HepG2 (cell line): ENCODE data around the gene LGI4.

Experiments used
- CAMTA2 ChIP-seq: sonication (generic); formaldehyde crosslinking; IDR thresholded peaks from 2 replicates; pipeline ENCODE4 v1.4.0; 2020; ENCODE audit warnings: mild to moderate bottlenecking, missing genetic modification reagents, borderline replicate concordance
- CC2D1A ChIP-seq: sonication (generic); formaldehyde crosslinking; IDR thresholded peaks from 2 replicates; pipeline ENCODE4 v1.8.1; 2023; ENCODE audit warnings: mild to moderate bottlenecking, missing genetic modification reagents
- ESRRA ChIP-seq: sonication (generic); formaldehyde crosslinking; IDR thresholded peaks from 2 replicates; pipeline ENCODE4 v1.5.1; 2020; ENCODE audit warnings: mild to moderate bottlenecking, low read depth, missing genetic modification reagents
- FOXC1 ChIP-seq: sonication (generic); formaldehyde crosslinking; IDR thresholded peaks from 2 replicates; pipeline ENCODE4 v1.8.0; 2022; ENCODE audit warnings: mild to moderate bottlenecking, missing genetic modification reagents, borderline replicate concordance
- TCF7L2 ChIP-seq: IDR thresholded peaks from 2 replicates; pipeline ENCODE4 v1.6.1; 2011; ENCODE audit warnings: mild to moderate bottlenecking, low read depth, low read length, moderate library complexity
- ZNF33B ChIP-seq: sonication (generic); formaldehyde crosslinking; IDR thresholded peaks from 2 replicates; pipeline ENCODE4 v1.5.1; 2020; ENCODE audit warnings: mild to moderate bottlenecking, missing genetic modification reagents
- ZNF572 ChIP-seq: sonication (generic); formaldehyde crosslinking; IDR thresholded peaks from 2 replicates; pipeline ENCODE4 v1.5.1; 2020; ENCODE audit warnings: mild to moderate bottlenecking, missing genetic modification reagents
- TF ChIP-seq, protein P1 (sequence below): sonication (generic); formaldehyde crosslinking; IDR thresholded peaks from 2 replicates; pipeline ENCODE4 v1.5.0; 2020; ENCODE audit warnings: missing genetic modification reagents

DNA sequence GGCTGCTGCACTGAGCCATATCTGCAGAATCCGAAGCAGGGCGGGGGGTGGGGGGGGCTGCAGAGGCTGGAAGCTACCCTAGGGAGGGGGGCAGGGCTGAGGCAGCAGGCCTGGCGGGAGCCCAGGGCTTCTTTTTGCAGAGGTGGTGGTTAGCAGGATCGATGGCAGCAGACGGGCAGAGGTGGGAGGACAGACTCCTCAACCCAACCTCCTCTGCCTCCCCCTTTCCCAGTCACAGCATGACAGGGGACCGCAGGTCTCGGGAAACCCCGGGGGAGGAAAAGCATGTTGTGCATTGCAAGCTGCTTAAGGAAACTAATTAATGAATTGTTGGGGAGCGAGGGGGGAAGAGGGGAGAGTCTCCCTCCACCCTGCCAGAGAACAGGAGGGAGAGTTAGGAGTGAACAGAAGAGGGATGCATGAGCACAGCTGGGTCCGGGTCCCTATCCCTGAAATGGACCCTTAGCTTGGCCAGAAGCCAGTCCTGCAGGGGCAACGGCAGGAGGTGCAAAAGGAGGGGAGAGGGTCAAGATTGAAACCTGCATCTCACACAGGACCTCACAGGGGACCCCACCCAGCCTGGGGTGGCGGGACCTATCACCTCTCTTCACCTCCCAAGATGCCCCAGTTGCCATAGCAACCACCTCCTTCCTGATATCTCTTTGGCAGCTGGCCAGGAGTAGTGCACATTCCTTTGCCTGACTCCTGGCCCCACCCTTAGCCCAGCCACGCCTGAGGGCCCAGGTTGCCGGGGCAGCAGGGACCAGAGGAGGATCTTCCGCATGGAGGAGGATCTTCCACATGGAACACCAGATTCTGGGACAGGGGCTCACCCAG lies 10.0 kb upstream of the LGI4 start:
- TF ChIP-seq TCF7L2: no peak
- TF ChIP-seq CAMTA2 (CRISPR knock-in tag): no peak
- no peak for TF ChIP-seq CC2D1A (CRISPR knock-in tag)
- no peak for TF ChIP-seq FOXC1 (CRISPR knock-in tag)
- TF ChIP-seq ESRRA: no peak
- no peak for TF ChIP-seq ZNF33B (CRISPR knock-in tag)
- TF ChIP-seq ZNF572 (CRISPR knock-in tag): no peak
- TF ChIP-seq, protein P1, sequence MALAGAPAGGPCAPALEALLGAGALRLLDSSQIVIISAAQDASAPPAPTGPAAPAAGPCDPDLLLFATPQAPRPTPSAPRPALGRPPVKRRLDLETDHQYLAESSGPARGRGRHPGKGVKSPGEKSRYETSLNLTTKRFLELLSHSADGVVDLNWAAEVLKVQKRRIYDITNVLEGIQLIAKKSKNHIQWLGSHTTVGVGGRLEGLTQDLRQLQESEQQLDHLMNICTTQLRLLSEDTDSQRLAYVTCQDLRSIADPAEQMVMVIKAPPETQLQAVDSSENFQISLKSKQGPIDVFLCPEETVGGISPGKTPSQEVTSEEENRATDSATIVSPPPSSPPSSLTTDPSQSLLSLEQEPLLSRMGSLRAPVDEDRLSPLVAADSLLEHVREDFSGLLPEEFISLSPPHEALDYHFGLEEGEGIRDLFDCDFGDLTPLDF (CRISPR knock-in tag): no peak
